ENCODE measurements around the gene KIAA0232.
"Not testable (repeated sequence)": the region's sequence is repeated elsewhere in the genome, so short reads cannot be mapped to it uniquely, and the experiment has no call there.

Gene KIAA0232

DNA sequence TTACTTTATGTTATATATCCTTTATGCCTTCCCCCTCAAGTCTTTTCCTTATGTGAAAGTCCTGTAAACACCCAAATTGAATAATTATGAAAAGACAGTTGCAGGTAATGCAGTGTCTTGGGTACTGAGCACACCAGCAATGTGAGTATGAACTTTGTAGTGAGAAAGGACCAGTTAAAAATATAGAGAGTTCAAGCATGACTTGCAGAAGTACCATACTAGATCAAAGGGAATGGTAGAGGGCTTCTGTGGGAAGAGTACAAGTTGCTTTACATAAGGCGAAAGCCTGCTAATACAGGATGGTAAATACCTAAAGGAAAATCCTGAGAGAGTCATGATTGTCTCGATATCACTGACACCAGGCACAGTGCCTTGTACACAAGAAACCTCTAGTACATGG lies 25.7 kb downstream of the KIAA0232 start:
- no peak for DNase-seq (ENCODE audit: low spot score)

DNA sequence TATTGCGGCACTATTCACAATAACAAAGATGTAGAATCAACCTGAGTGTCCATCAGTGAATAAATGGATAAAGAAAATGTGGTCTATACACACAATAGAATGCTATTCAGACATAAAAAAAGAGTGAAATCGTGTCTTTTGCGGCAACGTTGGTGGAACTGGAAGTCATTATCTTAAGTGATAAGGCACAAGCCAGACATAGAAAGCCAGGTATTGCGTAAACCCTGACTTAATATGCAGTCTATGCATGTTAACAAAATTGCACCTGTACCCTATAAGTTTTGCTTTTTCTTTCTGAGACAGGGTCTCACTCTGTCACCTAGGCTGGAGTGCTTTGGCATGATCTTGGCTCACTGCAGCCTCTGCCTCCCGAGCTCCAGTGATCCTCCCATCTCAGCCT lies 28.6 kb downstream of the KIAA0232 start:
- no peak for DNase-seq (ENCODE audit: low spot score)

DNA sequence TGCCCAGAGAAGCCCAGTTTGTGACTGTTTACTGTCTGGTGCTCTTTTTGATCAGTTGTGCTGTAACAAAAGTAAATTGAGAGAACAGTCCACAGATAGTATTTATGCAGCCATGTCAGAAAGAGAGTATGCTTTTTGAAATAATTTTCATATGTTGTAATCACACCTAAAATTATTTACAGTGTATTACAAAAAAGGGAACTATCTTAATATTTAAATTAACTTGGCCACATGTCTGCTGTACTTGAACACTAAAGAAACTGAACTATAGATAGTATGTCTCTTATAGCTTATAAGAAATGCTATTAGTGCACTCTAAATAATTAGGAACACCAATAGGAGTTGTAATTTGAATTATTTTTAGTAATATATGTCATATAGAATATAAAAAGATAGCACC lies 30.2 kb downstream of the KIAA0232 start:
- no peak for DNase-seq (ENCODE audit: low spot score)

DNA sequence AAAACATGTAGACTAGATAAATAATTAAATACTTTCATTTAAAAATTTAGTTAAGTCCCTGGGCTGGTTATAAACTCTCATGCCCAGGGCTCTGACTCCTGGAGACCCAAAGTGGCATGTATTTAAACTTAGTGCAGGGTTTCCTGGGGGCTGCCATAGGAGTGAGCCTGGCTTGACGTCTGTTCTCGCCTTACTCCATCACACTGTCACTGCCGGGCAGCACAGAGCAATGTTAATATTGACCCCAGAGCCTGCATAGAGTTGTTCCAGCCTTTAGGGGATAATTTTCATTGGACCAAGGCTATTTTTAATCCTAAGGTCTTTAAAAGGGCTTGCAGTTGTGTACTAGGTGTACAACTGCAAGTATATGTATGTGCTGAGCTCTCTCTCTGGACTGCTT lies 31.2 kb downstream of the KIAA0232 start:
- DNase-seq (ENCODE audit: low spot score) = no peak

DNA sequence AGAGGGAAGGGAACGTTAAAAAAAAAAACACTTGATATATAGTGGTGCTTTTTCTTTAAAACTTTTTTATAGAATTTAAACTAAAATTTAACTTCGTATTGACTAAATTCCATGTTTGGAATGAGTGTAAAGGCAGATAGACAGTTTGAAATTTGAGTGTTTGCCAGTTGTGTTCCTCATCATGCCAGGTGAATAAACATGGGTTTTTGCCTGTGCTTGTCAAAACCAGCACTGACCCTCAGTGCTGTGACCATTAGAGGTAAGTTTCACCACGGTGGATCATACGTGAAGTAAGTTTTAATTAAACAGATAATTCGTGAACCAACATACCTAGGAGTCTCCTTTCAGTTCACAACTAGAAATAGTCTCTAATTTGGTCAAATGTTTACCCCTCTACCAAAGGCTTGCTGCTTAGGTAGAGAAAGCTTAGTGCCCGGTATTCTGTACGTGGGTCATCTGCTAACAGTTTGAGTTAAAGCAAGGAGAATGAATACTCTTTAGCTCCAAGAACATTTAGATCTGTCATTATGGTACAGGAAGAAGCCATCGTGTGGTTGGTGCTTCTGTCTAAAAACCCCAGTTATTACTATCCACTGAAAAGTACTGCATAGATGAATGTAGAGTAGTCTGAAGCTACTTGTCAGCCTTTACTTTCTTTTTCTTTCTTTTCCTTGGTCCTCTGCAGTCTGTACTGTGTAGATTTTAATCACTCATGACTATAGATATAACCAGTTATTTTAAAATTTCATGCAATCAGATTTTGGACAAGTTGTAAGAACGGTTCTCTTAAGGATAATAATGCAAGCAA lies 32.7 kb downstream of the KIAA0232 start:
- DNase-seq (ENCODE audit: low spot score) = no peak

DNA sequence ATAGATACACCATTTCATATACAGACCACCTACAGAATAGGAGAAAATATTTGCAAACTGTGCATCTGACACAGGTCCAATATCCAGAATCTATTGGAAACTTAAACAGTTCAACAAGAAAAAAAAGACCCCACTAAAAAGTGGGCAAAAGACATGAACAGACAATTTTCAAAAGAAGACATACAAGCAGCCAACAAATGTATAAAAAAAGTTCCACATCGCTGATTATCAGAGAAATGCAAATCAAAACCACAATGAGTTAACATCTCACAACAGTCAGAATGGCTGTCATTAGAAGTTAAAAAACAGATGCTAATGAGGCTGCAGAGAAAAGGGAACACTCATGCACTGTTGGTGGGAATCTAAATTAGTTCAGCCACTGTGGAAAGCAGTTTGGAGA lies 36.8 kb downstream of the KIAA0232 start:
- no peak for DNase-seq (ENCODE audit: low spot score)

DNA sequence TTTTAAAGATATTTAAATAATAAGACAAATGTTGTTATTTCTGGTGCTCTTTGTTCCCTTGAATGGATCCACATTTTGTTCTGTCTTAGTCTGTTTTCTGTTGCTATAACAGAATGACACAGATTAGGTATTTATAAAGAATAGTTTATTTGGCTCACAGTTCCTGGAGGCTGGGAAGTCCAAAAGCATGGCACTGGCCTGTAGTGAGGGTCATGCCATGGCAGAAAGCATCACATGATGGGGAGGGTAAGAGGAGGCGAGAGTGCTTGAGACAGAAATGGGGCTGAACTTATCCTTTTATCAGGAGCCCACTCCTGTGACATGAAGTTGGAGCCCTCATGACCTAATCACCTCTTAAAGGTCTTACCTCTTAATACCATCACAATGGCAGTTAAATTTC lies 38.2 kb downstream of the KIAA0232 start:
- no peak for DNase-seq (ENCODE audit: low spot score)

DNA sequence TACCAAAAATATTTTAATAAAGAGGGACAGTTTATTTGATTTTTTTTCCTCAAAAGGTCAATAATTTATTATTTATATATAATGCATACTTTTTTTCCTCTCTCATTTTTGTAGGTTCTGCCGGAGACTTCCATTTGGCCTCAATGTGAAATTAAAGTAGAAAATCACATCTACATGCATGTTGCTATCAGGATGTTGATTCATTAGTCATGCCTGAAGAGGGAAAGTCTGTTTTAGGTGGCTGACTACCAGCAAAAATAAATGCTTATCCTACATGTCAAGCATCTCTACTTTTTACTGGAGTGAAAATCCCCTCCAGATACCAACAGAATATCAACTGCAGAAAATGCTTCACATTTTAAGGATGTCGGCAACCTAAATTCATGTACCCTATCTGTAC lies 41.5 kb downstream of the KIAA0232 start:
- no peak for DNase-seq (ENCODE audit: low spot score)

DNA sequence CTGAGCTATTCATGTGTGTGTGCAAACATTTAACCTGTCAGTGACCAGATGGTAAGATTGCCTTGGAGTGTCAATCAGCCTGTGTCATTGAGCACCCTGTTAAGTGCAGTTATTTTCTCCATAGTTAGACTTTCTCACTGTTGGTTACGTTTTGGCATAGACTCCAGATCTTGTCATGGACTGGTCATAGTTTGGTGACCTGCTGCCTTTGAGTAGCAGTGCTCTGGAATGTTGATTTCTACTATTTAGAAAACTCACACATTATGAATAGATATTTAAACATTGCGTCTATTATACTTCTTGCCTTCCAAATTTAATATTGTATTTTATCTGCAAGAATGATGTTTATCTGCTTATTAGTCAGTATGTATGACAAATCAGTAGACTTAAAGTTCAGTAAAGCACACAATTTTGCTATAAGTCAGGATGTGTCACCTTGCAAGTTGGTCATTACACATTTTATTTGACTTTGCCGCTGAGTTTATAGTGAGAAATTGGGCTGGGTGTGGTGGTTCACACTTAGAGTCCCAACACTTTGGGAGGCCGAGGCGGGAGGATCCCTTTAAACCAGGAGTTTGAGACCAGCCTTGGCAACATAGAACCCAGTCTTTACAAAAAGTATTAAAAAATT lies 42.4 kb downstream of the KIAA0232 start:
- no peak for DNase-seq (ENCODE audit: low spot score)

DNA sequence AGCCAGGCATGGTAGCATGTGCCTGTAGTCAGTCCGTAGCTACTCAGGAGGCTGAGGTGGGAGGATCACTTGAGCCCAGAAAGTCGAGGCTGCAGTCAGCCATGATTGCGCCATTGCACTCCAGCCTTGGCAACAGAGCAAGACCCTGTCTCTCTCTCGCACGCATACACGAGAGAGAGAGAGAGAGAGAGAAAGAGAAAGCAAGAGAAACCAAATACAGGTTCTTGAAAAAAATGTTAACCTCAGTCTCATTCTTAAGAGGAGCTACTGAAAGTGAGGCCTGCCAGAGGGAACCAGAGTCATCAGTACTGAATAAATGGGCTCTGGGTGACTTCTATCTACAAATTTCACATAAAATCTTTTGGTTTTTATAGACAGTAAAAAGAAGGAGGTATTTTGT lies 42.9 kb downstream of the KIAA0232 start:
- no peak for DNase-seq (ENCODE audit: low spot score)

DNA sequence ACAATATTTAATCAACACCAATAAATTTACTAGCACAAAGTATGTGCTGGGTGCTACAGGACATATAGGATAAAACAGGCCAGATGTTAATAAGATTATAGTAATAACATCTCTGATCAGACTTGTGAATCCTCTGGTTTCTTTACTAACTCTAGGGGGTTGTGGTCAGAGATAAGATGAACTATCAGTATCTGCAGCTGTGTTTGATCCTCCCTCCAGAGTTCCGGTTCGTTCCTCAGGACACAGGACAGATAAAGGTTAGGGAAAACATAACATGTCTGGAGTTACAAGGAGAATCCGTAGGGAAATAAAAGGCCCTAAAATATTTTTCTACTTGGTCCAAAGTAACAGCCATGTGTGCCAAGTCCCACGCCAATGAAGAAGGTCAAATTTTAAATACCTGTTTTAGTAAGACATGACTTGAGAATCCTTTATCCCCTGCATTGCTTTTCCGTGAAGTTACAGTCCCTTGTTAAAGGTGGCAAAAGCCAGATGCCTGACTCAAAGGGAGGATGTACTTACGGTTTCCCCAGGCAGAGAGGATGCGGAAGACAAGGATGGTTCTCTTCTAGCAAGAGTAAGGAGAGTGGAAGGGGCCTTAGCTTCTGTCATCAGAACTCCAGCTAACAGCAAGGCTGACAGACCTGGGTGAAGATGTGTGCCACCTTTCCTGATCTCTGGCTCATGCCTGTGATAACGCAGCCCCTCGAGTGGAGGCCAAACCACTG lies 44.4 kb downstream of the KIAA0232 start:
- DNase-seq (ENCODE audit: low spot score) = no peak

DNA sequence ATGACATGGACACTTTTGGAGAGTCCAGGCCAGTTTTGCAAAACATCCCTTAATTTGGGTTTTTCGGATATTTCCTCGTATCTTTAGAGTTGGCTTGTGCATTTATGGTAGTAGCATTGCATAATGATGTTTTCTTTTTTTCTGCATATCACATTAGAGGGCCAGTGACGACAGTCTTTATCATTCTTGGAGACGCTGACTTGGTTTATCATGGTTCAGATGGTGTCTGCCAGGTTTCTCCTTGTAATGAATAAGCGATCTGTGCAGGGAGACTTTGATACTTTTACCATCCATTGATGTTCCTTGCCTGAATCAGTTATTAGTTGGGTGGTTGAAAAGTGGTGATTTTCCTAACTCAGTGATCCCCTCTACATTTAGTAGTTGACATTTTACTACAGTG lies 46.6 kb downstream of the KIAA0232 start:
- DNase-seq (ENCODE audit: low spot score) = no peak

DNA sequence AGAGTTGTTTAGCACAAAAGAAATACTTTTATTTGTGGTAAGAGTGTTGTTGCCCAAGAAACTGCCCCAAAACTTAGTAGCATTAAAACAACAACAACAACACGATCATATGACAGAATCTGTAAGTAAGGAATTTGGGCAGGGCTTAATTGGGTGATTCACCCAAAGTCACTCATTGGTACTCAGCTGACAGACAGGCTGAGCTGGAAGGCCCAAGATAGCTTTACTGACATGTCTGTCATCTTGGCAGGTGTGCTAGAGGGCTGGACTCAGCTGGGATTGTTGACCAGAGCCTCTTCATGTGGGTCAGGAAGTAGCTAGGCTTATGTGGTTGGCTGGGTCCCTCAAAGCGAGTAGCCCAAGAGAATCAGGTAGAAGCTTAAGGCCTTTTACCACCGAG lies 52.3 kb downstream of the KIAA0232 start:
- no peak for DNase-seq (ENCODE audit: low spot score)

DNA sequence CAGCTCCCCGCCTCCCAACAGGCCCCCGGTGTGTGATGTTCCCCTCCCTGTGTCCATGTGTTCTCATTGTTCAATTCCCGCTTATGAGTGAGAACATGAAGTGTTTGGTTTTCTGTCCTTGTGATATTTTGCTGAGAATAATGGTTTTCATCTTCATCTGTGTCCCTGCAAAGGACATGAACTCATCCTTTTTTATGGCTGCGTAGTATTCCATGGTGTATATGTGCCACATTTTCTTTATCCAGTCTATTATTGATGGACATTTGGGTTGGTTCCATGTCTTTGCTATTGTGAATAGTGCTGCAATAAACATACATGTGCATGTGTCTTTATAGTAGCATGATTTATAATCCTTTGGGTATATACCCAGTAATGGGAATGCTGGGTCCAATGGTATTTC lies 53.1 kb downstream of the KIAA0232 start:
- DNase-seq (ENCODE audit: low spot score) = not testable (repeated sequence)

DNA sequence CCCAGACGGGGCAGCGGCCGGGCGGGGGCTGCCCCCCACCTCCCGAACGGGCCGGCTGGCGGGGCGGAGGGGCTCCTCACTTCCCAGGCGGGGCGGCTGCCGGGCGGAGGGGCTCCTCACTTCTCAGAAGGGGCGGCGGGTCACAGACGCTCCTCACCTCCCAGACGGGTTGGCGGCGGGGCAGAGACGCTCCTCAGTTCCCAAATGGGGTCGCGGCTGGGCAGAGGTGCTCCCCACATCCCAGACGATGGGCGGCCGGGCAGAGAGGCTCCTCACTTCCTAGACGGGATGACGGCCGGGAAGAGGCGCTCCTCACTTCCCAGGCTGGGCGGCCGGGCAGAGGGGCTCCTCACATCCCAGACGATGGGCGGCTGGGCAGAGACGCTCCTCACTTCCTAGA lies 54.6 kb downstream of the KIAA0232 start:
- not testable (repeated sequence) for DNase-seq (ENCODE audit: low spot score)

DNA sequence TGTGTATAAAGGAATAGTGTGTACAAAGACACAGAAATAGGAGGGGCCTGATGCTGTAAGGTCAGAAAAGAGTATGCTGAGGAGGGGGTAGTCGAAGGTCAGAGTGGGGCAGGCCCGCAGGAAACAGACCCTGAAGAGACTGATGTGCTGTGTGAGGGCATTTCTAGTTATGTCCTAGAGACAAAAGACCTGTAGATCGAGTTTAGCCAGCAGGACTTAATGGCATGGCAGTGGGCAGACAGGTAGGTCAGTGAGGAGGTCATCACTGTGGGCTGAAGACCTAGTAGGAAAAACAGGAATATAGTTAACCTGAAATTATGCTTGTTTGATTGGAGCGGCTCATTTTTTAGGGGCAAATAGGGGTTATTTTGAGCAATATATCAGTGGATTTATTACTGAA lies 57.1 kb downstream of the KIAA0232 start:
- DNase-seq (ENCODE audit: low spot score) = no peak

DNA sequence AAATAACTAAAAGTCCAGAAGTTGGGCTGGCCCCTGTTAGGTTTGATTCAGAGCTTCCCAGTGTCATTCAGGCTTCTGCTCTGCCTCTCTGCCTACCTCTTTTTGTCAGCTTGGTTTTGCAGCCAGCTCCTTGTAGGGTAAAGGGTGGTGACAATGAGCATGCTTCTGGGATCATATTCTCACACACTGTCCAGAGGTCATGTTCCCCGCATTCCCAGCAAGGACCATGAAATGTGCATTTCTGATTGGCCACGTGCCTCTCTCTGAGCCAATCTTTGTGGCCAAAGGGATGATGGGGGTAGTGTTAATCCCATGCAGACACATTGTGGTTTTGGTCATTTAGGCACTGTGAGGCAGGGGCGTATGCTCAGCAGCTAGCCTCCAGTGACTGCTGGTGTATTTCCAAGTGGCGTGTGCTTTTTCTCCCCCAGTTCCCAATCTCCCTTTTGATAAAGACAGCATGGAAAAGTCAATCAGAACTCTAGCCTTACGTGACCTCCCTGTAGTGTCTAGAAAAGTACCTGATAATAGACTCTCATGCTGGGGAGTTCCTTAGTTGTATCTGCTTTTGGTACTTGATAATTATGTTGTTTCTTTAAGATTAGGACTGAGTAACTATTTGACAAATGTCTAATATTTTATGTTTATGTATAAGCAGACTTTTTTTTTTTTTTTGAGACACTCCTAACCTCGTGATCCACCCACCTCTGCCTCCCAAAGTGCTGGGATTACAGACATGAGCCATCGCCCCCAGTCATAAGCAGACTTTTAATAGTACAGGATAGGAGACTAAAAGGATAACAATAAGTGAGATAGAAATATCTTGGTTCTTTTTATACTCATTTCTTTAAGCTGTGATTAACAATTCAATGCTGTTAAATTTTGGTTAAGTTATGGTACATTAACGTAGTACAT lies 57.8 kb downstream of the KIAA0232 start:
- no peak for DNase-seq (ENCODE audit: low spot score)

DNA sequence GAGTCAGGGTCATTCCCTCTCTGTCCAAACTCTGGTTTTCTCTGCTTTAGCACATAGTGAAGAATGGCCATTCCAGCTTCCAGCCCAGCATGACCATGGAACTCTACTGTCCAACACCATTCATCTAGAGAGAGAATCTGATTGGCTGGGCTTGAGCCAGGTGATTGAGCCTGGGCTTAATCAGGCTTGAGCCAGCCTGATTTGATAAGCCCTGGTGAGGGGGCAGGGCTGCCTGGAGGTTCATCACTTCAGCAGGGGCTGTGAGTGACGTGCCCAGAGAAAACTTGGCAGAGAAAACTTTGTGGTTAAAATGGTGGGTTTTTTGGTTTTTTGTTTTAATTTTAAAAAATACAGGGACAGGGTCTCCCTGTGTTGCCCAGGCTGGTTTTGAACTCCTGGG lies 62.5 kb downstream of the KIAA0232 start:
- no peak for DNase-seq (ENCODE audit: low spot score)

DNA sequence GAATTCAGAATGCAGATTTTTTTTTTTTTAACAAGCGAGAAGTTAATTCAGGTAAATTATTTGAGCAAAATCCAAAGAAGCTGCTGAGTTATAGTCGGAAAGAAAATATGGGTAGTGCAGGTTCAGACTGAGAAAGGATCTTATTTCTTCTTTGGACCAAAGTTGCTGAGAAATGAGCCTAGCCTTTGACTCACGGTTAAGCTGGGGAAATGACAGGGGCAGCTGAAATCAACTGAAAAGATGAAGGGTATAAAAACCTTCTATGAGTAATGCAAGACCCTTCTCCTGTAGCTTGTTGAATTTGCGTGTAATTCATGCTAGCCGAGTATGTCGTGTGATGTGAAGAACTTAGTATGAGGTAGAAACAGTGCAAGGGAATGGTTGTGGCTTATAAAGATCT lies 63.0 kb downstream of the KIAA0232 start:
- DNase-seq (ENCODE audit: low spot score) = no peak

DNA sequence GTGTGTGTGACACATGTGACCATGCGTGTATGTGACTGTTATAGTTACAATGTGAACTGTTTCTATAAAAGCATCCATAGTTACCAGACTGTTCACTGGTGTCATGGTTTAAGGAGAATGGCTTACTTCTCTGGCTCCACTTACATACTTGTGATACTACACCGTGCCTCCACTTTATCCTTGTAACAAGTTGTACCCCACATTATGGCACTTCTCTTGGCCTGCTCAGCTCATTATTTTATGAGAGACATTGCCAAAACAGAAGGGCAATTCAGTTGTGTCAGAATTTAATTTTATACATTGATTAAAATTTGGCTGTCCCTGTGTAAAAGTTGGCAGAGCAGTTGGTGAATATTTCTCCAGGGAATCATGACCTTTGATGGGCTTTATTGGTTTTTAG lies 64.7 kb downstream of the KIAA0232 start:
- DNase-seq (ENCODE audit: low spot score) = no peak

DNA sequence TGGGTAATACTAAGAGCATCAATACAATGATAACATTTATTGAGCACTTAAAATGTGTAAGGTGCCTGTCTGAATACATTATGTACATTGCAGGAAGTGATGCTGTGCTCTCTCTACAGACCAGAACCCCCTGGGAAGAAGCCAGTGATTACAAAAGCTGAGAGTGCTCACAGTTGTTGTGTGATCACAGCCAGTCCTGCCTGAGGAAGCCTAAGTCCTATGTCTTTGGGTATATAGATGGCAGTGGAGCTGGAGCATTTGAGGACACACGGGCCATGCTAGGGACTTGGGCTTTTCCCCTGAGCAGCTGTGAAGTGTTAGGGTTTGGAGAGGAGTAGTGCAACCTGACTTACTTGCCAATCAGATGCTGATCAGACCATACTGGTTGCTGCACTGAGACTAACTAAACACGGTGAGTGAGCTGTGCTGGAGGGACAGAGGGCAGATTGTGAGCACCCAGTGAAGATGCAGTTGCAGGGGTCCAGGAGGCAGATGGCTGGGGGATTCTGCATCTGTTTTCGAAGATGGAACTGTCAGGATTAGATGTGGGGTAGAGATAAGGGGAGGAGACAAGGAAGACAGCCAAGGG lies 66.3 kb downstream of the KIAA0232 start:
- no peak for DNase-seq (ENCODE audit: low spot score)

DNA sequence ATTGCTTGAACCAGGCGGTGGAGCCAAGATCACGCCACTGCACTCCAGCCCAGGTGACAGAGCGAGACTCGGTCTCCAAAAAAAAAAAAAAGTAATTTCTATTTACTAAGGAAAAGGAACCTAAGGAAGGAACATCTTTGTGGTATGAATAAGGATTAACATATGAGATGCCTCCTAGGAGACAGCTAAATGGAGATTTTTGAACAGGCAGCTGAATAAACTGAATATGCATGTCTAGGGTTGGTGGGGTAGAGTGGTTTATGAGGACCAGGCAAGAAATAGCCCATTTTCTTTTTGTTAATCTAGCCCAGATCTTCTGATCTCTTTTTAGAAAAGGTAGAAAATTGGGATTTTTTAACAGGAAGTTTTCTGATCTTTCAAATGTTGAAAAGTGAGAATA lies 67.2 kb downstream of the KIAA0232 start:
- DNase-seq (ENCODE audit: low spot score) = no peak

Measured in Ammon's horn (tissue), 1 donor.